IPS-11a (cell line): ENCODE data around the gene CPA4.

Experiments
- H3K4me3 ChIP-seq: one replicate; pipeline ENCODE4 v1.5.1; 2013; ENCODE audit warnings: low read depth, low read length, control low read depth

The CPA4 gene

DNA sequence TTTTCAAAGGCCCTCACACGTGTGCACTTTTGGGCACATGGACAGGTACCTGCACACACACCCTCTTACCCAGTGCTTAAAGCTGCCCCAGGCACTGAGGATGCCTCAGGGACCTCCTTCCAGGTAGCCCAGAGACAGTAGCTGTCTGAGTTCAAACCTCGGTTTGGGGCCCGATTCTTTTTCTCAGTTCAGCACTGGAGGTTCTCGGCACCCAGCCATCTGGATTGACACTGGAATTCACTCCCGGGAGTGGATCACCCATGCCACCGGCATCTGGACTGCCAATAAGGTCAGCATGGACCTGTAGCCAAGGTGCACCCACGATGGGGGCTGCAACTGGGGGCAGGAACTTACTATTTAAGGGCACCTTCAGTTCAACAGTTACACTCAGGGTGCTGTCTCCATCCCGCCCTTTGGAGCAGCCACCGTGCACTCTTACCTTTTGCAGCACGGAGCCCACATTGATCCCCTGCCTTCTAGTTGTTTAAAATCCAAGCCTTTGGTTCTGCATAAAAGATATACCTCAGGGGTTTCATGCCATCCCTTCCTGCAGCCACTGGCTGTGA lies 69.4 kb downstream of the CPA4 start:
- no peak overlapping the region for H3K4me3 ChIP-seq

DNA sequence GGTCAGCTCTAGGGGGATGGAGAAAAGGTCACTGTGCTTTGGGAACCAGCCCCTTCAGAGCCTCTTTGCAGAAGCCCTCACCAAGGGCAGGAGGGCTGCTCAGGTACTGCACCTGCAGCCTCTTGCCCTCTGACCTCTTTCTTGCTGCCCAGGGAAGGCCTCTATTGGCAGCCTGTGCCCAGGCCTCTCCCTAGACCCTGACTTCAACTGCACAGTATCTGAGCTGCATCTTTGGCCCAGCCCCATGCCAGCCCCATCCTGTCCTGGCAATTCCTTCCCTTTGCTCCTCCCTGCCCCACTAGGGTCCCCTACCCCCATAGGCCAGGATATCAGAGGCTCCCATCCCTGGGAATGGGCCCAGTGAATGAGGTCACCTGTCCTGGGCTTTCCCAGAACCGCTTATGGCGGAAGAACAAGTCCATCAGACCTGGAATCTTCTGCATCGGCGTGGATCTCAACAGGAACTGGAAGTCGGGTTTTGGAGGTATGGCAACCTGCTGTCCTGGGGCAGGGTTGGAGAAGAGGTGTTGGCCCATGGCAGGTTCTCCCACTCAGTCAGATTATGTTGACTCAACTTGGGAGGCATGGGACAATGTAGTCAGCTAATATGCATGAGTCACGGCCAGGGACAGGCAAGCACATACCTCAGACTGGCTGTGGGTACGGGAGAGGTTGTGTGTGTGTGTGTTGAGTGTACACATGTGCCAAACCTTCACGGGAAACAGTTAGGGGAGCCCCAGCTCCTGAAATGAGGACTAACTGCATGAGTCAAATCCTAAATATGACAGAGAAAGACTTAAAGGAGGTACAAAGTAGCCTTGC lies 70.3 kb downstream of the CPA4 start:
- H3K4me3 ChIP-seq, result no peak overlapping the region

- no peak overlapping the region for H3K4me3 ChIP-seq
These were observed 71.5 kb downstream of the CPA4 start for GRCh38 chr7:130364451-130364850.

- no peak overlapping the region for H3K4me3 ChIP-seq
These were observed 72.1 kb downstream of the CPA4 start for GRCh38 chr7:130365088-130365487.

DNA sequence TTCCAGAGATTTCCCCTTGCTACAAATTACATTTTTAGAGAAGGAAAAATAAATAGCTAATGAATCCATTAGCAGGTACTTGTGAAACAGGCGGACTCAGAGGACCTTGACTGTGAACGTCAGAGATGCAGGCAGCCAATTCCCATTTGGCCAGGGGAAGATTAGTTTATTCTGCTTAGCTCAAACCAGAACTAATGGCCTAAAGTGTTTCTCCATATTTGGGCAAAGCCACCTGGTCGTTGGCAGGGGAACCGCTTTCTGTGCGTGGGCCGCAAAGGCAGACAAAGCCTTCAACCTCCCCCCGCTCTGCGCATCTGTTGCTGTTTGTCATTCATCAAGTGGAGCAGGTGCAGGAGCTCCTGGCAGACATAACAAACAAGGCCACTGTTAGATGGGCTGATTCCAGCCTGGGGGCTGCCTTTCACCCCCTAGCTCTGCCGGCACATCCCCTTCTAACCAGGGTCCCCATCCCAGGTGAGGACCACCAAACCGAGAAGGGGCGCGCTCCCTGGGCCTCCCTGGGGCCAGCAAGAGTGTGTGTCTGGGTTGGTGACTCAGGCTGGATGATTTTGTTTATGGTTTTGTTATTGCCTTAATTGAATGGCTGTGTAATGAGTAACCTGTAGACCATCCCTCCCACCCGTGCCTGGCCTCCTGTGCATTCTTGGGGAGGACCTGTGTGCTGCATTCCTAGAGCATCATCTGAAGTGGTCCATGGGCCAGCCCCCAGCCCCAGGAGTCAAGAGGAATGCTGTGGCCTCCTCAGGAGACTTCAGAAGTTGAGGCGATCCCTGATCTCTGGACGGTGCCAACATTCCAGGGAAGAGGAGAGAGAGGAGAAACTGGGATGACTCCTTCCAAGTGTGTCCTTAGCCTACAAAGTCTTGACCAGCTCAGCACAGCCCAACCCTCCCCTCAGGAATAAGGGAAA lies 72.8 kb downstream of the CPA4 start:
- H3K4me3 ChIP-seq, result no peak overlapping the region

GRCh38 chr7:130366564-130366963 lies 73.6 kb downstream of the CPA4 start:
- H3K4me3 ChIP-seq, result no peak overlapping the region

DNA sequence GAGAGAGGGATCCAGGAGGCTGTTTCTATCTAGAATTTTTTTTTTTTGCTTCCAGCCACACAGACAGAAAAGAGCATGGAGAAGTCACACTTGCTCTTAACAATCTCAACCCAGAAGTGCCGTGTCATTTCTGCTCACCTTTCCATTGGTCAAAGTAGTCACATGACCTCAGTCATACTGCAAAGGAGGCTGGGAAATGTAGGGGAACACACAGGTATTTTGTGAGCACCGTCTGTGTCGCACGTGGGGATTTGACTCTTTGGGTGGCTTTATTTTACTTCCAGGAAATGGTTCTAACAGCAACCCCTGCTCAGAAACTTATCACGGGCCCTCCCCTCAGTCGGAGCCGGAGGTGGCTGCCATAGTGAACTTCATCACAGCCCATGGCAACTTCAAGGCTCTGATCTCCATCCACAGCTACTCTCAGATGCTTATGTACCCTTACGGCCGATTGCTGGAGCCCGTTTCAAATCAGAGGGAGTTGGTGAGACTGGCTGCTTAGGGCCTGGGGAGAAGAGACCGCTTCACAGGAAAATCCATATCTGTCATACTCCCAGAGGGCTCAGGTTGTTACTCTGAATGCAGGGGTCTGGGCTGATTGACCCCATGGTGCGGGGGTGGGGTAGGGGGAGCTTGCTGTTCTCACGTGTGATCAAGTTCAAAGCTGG lies 74.3 kb downstream of the CPA4 start:
- H3K4me3 ChIP-seq, result no peak overlapping the region

DNA sequence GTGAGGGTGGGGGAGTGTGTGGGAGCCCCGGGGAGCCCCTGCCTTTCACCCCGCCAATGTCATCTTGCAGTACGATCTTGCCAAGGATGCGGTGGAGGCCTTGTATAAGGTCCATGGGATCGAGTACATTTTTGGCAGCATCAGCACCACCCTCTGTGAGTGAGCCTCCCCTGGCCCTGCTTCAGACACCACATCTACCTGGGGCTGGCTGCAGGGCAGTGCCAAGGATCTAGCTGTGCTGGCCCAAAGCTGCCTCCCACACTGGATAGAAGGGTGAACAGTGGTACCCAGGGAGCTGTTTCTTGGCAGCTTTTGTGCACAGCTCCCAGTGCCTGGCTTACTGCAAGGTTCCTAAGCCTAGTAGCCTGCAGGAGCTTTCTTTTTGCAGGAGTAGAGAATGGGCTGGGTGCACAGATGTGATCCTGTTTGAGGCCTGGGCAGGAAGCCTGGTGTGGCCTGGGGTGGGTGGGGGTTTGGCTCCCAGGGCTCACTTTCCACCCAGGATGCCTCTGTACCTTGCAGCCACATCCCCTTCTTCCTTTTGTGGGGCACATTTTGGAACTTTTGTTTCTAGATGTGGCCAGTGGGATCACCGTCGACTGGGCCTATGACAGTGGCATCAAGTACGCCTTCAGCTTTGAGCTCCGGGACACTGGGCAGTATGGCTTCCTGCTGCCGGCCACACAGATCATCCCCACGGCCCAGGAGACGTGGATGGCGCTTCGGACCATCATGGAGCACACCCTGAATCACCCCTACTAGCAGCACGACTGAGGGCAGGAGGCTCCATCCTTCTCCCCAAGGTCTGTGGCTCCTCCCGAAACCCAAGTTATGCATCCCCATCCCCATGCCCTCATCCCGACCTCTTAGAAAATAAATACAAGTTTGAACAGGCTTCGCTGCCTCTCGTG lies 75.1 kb downstream of the CPA4 start:
- H3K4me3 ChIP-seq, result no peak overlapping the region

DNA sequence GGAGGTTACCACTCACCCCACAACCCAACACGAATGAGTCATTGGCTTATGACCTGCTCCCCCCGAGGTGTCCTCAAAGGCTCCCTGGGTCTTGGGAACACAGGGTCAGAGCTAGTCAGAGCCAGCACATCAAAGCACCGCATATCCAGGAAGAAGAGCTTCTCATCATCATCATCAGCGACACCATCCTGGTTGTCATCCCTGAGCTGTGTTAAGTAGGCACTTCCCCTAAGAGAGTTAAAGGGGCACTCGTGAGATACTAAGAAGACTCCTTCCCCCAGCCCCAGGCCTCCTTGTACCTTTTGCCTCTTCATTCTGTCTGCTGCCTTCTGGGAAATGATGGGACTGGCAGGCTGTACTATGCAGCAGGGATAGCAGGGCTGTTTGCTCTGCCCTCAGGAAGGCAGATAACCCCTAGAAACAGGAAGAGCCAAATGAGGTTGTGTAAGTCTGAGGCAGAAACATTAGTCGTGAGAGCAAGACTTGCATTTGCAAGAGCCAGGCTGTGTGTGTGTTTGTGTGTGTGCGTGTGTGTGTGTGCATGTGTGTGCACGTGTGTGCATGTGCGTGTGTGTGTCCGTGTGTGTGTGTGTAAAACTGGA lies 76.2 kb downstream of the CPA4 start:
- no peak overlapping the region for H3K4me3 ChIP-seq

- no peak overlapping the region for H3K4me3 ChIP-seq
These were observed 77.0 kb downstream of the CPA4 start for GRCh38 chr7:130369831-130370550.

DNA sequence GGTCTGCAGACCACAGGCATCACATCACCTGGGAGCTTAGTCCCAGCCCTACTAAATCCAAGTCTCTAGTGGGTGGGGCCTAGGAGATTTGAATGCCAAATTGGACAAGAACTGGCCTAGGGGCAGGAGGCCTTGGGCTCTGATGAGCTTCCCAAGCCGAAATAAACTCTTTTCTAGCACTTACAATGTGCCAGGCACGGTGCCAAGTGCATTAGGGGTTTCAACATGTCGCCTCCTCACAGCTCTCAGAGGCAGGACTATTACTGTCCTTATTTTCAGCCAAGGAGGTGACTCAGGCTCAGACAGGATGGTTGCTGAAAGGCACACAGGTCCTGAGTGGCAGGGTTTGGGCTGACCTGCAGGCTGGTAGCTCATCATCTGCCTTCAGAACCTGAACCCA lies 78.1 kb downstream of the CPA4 start:
- H3K4me3 ChIP-seq, result no peak overlapping the region

GRCh38 chr7:130372402-130373165 lies 79.6 kb downstream of the CPA4 start:
- H3K4me3 ChIP-seq, result no peak overlapping the region
